ENCODE results near the gene SEMA5B.

Gene SEMA5B

DNA sequence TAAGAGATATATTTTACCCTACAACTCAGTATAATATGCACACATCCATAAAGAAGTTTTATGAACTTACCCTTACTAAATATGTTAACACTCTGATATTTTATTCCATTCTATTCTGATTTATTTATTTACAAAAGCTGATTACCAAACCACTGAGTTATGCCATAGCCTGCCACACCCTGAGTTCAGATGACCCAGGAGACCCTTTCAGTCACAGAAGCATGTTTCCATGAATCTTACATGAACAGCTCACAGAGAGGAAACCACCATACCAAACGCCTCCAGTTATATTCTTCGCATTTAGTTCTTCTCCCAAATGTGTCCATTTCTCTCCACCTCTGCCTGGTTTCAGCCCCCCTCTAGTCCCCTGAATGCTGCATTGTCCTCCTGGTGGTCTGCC lies 103.5 kb downstream of the SEMA5B start:
- H3K4me3 ChIP-seq (ENCODE audit: low read depth, low read length) = no peak overlapping the region
- no peak for DNase-seq (ENCODE audit: low read depth)
- TF ChIP-seq, protein P1, sequence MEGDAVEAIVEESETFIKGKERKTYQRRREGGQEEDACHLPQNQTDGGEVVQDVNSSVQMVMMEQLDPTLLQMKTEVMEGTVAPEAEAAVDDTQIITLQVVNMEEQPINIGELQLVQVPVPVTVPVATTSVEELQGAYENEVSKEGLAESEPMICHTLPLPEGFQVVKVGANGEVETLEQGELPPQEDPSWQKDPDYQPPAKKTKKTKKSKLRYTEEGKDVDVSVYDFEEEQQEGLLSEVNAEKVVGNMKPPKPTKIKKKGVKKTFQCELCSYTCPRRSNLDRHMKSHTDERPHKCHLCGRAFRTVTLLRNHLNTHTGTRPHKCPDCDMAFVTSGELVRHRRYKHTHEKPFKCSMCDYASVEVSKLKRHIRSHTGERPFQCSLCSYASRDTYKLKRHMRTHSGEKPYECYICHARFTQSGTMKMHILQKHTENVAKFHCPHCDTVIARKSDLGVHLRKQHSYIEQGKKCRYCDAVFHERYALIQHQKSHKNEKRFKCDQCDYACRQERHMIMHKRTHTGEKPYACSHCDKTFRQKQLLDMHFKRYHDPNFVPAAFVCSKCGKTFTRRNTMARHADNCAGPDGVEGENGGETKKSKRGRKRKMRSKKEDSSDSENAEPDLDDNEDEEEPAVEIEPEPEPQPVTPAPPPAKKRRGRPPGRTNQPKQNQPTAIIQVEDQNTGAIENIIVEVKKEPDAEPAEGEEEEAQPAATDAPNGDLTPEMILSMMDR (conservative IDR thresholded peaks at IDR 0.05; ENCODE audit: low read depth, low read length) = no peak

DNA sequence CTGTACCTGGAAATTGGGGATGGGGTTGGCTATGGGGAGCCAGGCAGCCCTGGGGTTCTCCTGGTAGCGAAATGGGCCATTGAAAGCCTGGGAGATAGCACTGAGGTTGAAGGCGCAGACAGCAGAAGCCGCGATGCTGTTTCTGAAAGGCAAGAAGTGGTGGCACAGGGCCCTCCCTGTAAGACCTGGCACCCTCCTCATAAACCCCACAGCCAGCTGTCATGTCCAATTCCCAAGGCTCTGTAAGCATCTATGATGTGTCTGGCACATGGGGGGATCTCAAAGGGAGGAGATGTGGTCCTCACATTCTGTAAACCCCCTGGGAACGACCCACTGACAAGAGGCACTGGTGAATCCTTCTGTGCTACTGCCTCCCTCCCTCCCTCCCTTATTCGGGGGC lies 104.0 kb downstream of the SEMA5B start:
- no peak for DNase-seq (ENCODE audit: low read depth)
- no peak overlapping the region for H3K4me3 ChIP-seq (ENCODE audit: low read depth, low read length)
- TF ChIP-seq, protein P1 (conservative IDR thresholded peaks at IDR 0.05; ENCODE audit: low read depth, low read length) = no peak

DNA sequence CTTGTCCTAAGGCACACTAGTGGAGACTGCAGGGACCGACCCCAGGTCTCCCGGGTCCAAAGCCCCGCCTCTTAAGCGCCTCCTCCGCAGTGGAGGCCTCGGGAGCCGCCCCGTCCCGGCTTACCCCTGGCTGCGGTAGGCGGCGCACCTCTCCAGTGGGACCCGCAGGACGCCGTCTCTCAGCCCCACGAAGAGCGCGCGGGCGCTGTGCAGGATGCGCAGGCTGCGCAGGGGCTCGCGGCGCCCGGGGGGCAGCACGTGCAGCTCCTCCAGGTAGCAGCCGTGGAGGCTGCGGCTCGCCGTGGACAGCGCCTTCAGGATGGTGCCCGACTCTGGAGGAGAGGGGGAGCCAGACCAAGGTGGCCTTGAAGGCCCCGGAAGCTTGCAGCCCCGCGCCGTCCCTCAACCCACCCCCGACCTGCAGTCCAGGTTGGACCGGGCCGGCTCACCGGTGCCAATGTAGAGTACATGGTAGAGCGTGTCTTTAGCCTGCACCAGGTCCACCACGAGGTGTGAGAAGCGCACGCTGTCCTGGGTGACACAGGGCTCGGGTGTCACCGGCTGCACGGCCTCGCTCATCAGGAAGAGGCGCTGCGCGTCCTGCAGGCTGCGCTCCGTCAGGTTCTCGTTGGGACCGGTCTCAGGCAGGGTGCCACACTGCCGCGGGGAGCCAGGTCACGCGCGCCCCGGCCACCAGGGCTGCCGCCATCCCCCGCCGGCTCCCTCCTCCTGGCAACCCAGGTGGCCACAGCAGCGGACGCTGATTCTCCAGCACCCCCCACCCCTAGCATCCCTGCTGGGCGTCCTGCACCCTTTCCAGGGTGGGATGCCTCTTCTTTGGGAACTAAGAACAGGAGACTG lies 105.5 kb downstream of the SEMA5B start:
- H3K4me3 ChIP-seq (ENCODE audit: low read depth, low read length) = no peak overlapping the region

DNA sequence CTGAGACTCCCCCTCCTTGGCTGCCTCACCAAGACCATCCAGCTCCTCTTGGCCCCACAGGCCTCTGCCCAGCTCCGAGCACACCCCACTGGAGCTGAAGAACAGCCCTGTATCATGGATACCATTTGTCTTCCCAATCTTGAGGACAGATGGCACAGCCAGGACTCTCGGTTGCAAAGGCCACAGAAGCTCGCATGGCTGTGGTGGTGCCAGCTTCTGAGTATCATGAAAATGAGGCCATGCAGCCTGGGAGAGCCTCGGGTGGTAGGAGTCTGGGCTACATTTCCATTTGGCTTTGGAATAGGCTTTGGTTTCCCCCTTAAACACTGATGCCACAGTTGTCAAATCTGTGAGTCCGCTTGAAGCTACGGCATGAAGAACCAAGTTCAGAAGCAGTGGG lies 106.6 kb downstream of the SEMA5B start:
- DNase-seq (ENCODE audit: low read depth) = no peak
- TF ChIP-seq, protein P1 (conservative IDR thresholded peaks at IDR 0.05; ENCODE audit: low read depth, low read length) = no peak
- H3K4me3 ChIP-seq (ENCODE audit: low read depth, low read length) = no peak overlapping the region

More for the DNA sequence above, 105.5 kb downstream of the SEMA5B start:
- TF ChIP-seq, protein P1 (conservative IDR thresholded peaks at IDR 0.05; ENCODE audit: low read depth, low read length) = no peak
- DNase-seq (ENCODE audit: low read depth) = no peak

DNA sequence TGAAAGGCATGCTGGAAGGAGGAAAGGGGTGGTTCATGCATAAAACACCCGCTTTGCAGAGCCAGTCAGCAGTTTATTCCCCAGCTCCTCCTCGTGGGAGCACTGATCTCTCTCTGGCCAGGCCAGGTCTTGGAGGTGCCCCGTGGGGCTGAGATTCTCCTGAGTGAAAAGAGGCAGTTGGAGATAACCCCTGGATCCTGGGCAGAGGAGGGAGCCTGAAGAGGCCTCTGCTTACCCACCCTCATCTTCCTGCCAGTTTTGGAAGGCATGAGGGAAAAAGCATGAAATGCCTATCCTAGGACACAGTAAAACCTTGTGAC lies 108.3 kb downstream of the SEMA5B start:
- DNase-seq (ENCODE audit: low read depth) = no peak

DNA sequence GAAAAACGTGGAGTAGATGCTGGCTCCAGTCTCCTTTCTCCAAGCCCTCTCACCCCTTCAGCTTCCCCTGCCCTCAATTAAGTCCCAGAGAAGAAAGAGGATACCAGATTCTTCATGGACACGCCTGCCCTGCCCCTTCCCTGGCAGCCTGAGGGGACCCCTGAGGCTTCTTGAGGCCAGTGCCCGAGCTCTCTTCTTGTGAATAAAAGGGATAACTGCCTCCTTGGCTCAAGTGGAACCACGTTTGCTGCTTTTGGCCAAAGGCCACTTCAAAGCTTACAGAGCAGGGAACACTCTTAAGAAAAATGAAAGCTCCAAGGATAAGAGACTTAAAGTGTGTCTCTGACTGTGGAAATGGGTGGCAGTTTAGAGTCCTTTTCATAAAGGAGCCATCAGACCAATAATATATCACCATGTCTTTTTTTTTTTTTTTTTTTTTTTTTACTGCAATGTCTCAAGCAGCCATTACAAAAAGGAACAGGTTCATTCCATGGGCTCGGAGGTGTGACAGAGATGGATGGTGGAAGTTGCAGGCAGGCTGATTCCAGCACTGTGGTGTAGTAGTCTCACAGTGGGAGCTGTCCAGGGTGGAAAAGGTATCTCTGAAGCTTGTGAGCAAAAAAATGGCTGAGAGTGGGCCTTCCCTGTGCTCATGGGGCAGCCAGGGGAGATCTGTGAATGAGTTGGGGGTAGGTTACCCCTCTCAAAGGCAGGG lies 108.8 kb downstream of the SEMA5B start:
- H3K4me3 ChIP-seq (ENCODE audit: low read depth, low read length) = no peak overlapping the region
- peak; percentile 37 for DNase-seq (ENCODE audit: low read depth)
- TF ChIP-seq, protein P1 (conservative IDR thresholded peaks at IDR 0.05; ENCODE audit: low read depth, low read length) = no peak

More for the DNA sequence above, 108.3 kb downstream of the SEMA5B start:
- H3K4me3 ChIP-seq (ENCODE audit: low read depth, low read length) = no peak overlapping the region
- TF ChIP-seq, protein P1 (conservative IDR thresholded peaks at IDR 0.05; ENCODE audit: low read depth, low read length) = no peak

Data from choroid plexus epithelial cell (primary cell).